ENCODE data around the gene HTRA1. TPM values are rescaled to one million over a fixed set of nuclear protein-coding genes. Genes with fewer than 3 reads are reported as not detected.
A peak's percentile ranks its signal among the peaks of the same experiment; 100 is the strongest.

HTRA1 gene
- total RNA-seq, 1 donor from 2014 or later: 1,546 TPM

GRCh38 chr10:122484276-122485060 lies 23.1 kb downstream of the HTRA1 start:
- Mint-ChIP-seq H3K4me1 (ENCODE audit: unreplicated experiment) (peaks cover 54% of the 10 kb centered on the region), H3K4me3 (ENCODE audit: unreplicated experiment) (no peak overlapping the region), H3K27ac (ENCODE audit: unreplicated experiment) (peak overlapping the region; percentile 12), H3K36me3 (ENCODE audit: unreplicated experiment) (peaks cover 50% of the 10 kb centered on the region), H3K9me3 (ENCODE audit: unreplicated experiment) (no peaks in the 10 kb centered on the region), H3K27me3 (ENCODE audit: unreplicated experiment) (no peaks in the 10 kb centered on the region)
- no peak for TF ChIP-seq CTCF (IDR thresholded peaks at IDR 0.05)
- no peak for DNase-seq (ENCODE audit: extremely low spot score, unreplicated experiment)

- no peak for DNase-seq (ENCODE audit: extremely low spot score, unreplicated experiment)
These were observed 24.3 kb downstream of the HTRA1 start for GRCh38 chr10:122485670-122486069.

GRCh38 chr10:122486406-122487080 lies 25.2 kb downstream of the HTRA1 start:
- Mint-ChIP-seq H3K9me3 (ENCODE audit: unreplicated experiment) (no peaks in the 10 kb centered on the region), H3K4me3 (ENCODE audit: unreplicated experiment) (no peak overlapping the region), H3K27me3 (ENCODE audit: unreplicated experiment) (no peaks in the 10 kb centered on the region), H3K4me1 (ENCODE audit: unreplicated experiment) (peaks cover 71% of the 10 kb centered on the region), H3K36me3 (ENCODE audit: unreplicated experiment) (peaks cover 52% of the 10 kb centered on the region), H3K27ac (ENCODE audit: unreplicated experiment) (peak overlapping the region; percentile 45)
- no peak for TF ChIP-seq CTCF (IDR thresholded peaks at IDR 0.05)
- DNase-seq (ENCODE audit: extremely low spot score, unreplicated experiment): no peak

More at GRCh38 chr10:122485670-122486069, 24.3 kb downstream of the HTRA1 start:
- H3K4me1 Mint-ChIP-seq (ENCODE audit: unreplicated experiment): peaks cover 62% of the 10 kb centered on the region
- H3K4me3 Mint-ChIP-seq (ENCODE audit: unreplicated experiment): peak overlapping the region; percentile 16
- no peaks in the 10 kb centered on the region for H3K27me3 Mint-ChIP-seq (ENCODE audit: unreplicated experiment)
- peak overlapping the region; percentile 45 for H3K27ac Mint-ChIP-seq (ENCODE audit: unreplicated experiment)
- TF ChIP-seq CTCF (IDR thresholded peaks at IDR 0.05): no peak
- H3K36me3 Mint-ChIP-seq (ENCODE audit: unreplicated experiment): peaks cover 52% of the 10 kb centered on the region
- H3K9me3 Mint-ChIP-seq (ENCODE audit: unreplicated experiment): no peaks in the 10 kb centered on the region

- no peaks in the 10 kb centered on the region for H3K27me3 Mint-ChIP-seq (ENCODE audit: unreplicated experiment)
- peaks cover 50% of the 10 kb centered on the region for H3K36me3 Mint-ChIP-seq (ENCODE audit: unreplicated experiment)
- no peak for DNase-seq (ENCODE audit: extremely low spot score, unreplicated experiment)
- peaks cover 78% of the 10 kb centered on the region for H3K4me1 Mint-ChIP-seq (ENCODE audit: unreplicated experiment)
- H3K27ac Mint-ChIP-seq (ENCODE audit: unreplicated experiment): no peak overlapping the region
- TF ChIP-seq CTCF (IDR thresholded peaks at IDR 0.05): no peak
- no peak overlapping the region for H3K4me3 Mint-ChIP-seq (ENCODE audit: unreplicated experiment)
- H3K9me3 Mint-ChIP-seq (ENCODE audit: unreplicated experiment): no peaks in the 10 kb centered on the region
These were observed 25.9 kb downstream of the HTRA1 start for GRCh38 chr10:122487174-122487765.

- no peak overlapping the region for H3K4me3 Mint-ChIP-seq (ENCODE audit: unreplicated experiment)
- H3K27me3 Mint-ChIP-seq (ENCODE audit: unreplicated experiment): no peaks in the 10 kb centered on the region
- DNase-seq (ENCODE audit: extremely low spot score, unreplicated experiment): no peak
- H3K36me3 Mint-ChIP-seq (ENCODE audit: unreplicated experiment): peaks cover 37% of the 10 kb centered on the region
- no peak for TF ChIP-seq CTCF (IDR thresholded peaks at IDR 0.05)
- peak overlapping the region; percentile 95 for H3K27ac Mint-ChIP-seq (ENCODE audit: unreplicated experiment)
- peaks cover 90% of the 10 kb centered on the region for H3K4me1 Mint-ChIP-seq (ENCODE audit: unreplicated experiment)
- no peaks in the 10 kb centered on the region for H3K9me3 Mint-ChIP-seq (ENCODE audit: unreplicated experiment)
These were observed 28.9 kb downstream of the HTRA1 start for GRCh38 chr10:122490268-122490667.

Data from osteocyte (in vitro differentiated cells).